Astrocyte (in vitro differentiated cells and primary cell): ENCODE data around the gene LRP1B.

ENCODE experiments used
- EZH2 ChIP-seq: IDR thresholded peaks from 2 replicates; pipeline ENCODE4 v1.6.1; 2012; ENCODE audit warnings: mild to moderate bottlenecking, low read length, inconsistent platforms; ENCODE audit not compliant: insufficient read depth
- TF ChIP-seq, protein P1 (sequence below): IDR thresholded peaks from 2 replicates; pipeline ENCODE4 v1.5.1; 2011; ENCODE audit warnings: low read depth, mild to moderate bottlenecking, inconsistent platforms, low read length, moderate library complexity; ENCODE audit not compliant: insufficient read depth

DNA sequence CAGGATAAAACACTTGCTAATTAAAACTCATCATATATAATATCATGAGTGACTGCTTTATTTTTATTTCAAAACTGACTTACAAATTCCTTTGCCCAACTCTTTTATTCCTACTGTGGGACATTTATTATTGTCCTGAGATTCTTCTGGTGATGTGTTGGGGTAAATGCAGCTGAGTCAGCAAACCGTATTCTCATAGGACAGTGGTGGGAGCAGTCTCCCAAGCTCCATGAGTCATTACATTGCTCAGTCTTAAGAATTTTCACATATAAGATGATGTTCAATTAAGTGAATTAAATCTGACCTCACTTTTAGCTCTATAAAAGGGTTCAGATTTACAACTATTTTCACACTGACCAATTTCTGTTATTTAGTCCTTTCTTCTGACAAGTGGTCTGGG is 1530.7 kb downstream of the LRP1B start:
- TF ChIP-seq, protein P1, sequence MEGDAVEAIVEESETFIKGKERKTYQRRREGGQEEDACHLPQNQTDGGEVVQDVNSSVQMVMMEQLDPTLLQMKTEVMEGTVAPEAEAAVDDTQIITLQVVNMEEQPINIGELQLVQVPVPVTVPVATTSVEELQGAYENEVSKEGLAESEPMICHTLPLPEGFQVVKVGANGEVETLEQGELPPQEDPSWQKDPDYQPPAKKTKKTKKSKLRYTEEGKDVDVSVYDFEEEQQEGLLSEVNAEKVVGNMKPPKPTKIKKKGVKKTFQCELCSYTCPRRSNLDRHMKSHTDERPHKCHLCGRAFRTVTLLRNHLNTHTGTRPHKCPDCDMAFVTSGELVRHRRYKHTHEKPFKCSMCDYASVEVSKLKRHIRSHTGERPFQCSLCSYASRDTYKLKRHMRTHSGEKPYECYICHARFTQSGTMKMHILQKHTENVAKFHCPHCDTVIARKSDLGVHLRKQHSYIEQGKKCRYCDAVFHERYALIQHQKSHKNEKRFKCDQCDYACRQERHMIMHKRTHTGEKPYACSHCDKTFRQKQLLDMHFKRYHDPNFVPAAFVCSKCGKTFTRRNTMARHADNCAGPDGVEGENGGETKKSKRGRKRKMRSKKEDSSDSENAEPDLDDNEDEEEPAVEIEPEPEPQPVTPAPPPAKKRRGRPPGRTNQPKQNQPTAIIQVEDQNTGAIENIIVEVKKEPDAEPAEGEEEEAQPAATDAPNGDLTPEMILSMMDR, result no peak
- TF ChIP-seq EZH2, result no peak
